NB4 (cell line): ENCODE data around the gene FGF14.
"Not testable (repeated sequence)": the region's sequence is repeated elsewhere in the genome, so short reads cannot be mapped to it uniquely, and the experiment has no call there.

Source experiments
- DNase-seq: peaks from one replicate; pipeline ENCODE4 v3.0.0; 2010; ENCODE audit warnings: low read depth
- H3K4me3 ChIP-seq: one replicate; pipeline ENCODE4 v1.5.1; 2011; ENCODE audit warnings: mild to moderate bottlenecking, low read depth, low read length, moderate library complexity
- MAX ChIP-seq: IDR thresholded peaks from 2 replicates; pipeline ENCODE4 v1.6.1; 2011; ENCODE audit warnings: low read depth, low read length
- MYC ChIP-seq: IDR thresholded peaks from 2 replicates; pipeline ENCODE4 v1.6.1; 2011; ENCODE audit warnings: low read depth, low read length
- POLR2A ChIP-seq: IDR thresholded peaks from 2 replicates; pipeline ENCODE4 v1.6.1; 2011; ENCODE audit warnings: mild to moderate bottlenecking; ENCODE audit not compliant: insufficient read length; ENCODE audit errors: extremely low read depth
- TF ChIP-seq, protein P1 (sequence below): IDR thresholded peaks from one replicate; pipeline ENCODE4 v1.5.1; 2012; ENCODE audit warnings: low read depth, low read length

Gene FGF14

GRCh38 chr13:101845245-101846020 is 556.4 kb downstream of the FGF14 start:
- no peak for DNase-seq
- H3K4me3 ChIP-seq: no peak overlapping the region
- no peak for TF ChIP-seq MYC
- TF ChIP-seq MAX: no peak
- TF ChIP-seq, protein P1, sequence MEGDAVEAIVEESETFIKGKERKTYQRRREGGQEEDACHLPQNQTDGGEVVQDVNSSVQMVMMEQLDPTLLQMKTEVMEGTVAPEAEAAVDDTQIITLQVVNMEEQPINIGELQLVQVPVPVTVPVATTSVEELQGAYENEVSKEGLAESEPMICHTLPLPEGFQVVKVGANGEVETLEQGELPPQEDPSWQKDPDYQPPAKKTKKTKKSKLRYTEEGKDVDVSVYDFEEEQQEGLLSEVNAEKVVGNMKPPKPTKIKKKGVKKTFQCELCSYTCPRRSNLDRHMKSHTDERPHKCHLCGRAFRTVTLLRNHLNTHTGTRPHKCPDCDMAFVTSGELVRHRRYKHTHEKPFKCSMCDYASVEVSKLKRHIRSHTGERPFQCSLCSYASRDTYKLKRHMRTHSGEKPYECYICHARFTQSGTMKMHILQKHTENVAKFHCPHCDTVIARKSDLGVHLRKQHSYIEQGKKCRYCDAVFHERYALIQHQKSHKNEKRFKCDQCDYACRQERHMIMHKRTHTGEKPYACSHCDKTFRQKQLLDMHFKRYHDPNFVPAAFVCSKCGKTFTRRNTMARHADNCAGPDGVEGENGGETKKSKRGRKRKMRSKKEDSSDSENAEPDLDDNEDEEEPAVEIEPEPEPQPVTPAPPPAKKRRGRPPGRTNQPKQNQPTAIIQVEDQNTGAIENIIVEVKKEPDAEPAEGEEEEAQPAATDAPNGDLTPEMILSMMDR: no peak
- no peak for TF ChIP-seq POLR2A

- H3K4me3 ChIP-seq: no peak overlapping the region
- no peak for DNase-seq
- TF ChIP-seq, protein P1: no peak
- TF ChIP-seq POLR2A (no peak), MYC (no peak), MAX (no peak)
Measured at GRCh38 chr13:101841698-101842097, 560.1 kb downstream of the FGF14 start.

GRCh38 chr13:101838323-101838722 is 563.5 kb downstream of the FGF14 start:
- H3K4me3 ChIP-seq: no peak overlapping the region
- TF ChIP-seq MYC (no peak), MAX (no peak), POLR2A (no peak)
- TF ChIP-seq, protein P1: no peak
- DNase-seq: no peak

GRCh38 chr13:101837778-101838177 is 564.1 kb downstream of the FGF14 start:
- not testable (repeated sequence) for DNase-seq, H3K4me3 ChIP-seq

DNA sequence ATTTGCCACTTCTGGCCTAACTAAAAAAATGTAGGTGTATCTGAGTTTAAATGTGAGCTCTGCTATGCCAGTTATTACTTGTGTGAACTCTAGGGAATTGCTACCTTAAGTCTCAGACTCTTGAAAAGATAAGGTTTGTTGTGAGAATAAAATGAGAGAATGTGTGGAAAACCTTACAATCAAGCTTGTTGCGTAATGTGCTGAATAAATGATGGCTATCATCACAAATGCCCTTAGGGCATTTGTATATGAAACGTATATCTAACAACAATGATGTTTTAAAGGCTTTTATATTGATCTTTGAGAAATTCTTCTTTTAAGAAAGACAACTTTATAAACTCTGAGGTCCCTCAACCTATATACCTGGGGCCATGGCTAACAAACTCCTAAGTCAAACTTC is 564.6 kb downstream of the FGF14 start:
- no peak for DNase-seq
- H3K4me3 ChIP-seq: no peak overlapping the region
- TF ChIP-seq, protein P1: no peak

- TF ChIP-seq, protein P1: no peak
- TF ChIP-seq MYC (no peak), POLR2A (no peak), MAX (no peak)
- DNase-seq: no peak
- H3K4me3 ChIP-seq: no peak overlapping the region
Measured at GRCh38 chr13:101835920-101836319, 565.9 kb downstream of the FGF14 start.
